Measurements from ENCODE around the gene P2RX2. TPM values are rescaled to one million over a fixed set of nuclear protein-coding genes. Genes with fewer than 3 reads are reported as not detected.

Gene P2RX2
- total and polyA plus RNA-seq, 2 experiments from 2014 or later, result 1.1 to 1.7 TPM

DNA sequence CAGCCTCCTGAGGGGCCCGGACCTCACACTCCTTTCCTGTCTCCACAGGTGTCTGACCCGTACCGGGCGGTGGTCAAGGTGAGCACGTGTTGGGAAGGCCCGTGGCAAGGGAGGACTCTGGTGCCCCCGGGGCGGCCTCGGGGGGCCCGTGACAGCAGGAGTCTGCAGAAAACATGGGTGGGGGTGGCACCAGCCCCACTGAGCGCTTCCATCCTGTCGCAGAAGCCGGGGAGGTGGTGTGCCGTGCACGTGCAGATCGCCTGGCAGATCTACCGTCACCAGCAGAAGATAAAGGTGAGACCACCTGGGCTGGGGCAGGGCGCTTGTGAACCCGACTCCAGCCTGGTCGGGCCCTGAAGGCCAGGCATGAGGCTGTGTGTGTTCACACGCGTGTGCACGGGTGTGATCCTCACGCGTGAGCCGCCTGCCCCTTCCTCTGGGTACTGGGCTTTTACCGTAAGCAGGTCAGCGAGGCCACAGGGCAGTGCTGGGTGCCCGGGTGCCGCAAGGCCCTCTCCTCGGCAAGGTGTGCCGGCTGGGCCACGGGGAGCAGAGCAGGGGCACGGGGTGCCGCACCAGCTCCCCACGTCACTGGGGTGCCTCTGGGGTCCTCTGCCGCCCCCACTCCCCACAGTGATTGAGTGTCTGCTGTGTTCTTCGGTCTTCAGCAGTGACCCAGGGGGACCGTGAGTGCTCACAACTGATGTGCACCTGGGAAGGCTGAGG, 44.1 kb upstream of the P2RX2 start (continued):
- TF ChIP-seq, protein P1, sequence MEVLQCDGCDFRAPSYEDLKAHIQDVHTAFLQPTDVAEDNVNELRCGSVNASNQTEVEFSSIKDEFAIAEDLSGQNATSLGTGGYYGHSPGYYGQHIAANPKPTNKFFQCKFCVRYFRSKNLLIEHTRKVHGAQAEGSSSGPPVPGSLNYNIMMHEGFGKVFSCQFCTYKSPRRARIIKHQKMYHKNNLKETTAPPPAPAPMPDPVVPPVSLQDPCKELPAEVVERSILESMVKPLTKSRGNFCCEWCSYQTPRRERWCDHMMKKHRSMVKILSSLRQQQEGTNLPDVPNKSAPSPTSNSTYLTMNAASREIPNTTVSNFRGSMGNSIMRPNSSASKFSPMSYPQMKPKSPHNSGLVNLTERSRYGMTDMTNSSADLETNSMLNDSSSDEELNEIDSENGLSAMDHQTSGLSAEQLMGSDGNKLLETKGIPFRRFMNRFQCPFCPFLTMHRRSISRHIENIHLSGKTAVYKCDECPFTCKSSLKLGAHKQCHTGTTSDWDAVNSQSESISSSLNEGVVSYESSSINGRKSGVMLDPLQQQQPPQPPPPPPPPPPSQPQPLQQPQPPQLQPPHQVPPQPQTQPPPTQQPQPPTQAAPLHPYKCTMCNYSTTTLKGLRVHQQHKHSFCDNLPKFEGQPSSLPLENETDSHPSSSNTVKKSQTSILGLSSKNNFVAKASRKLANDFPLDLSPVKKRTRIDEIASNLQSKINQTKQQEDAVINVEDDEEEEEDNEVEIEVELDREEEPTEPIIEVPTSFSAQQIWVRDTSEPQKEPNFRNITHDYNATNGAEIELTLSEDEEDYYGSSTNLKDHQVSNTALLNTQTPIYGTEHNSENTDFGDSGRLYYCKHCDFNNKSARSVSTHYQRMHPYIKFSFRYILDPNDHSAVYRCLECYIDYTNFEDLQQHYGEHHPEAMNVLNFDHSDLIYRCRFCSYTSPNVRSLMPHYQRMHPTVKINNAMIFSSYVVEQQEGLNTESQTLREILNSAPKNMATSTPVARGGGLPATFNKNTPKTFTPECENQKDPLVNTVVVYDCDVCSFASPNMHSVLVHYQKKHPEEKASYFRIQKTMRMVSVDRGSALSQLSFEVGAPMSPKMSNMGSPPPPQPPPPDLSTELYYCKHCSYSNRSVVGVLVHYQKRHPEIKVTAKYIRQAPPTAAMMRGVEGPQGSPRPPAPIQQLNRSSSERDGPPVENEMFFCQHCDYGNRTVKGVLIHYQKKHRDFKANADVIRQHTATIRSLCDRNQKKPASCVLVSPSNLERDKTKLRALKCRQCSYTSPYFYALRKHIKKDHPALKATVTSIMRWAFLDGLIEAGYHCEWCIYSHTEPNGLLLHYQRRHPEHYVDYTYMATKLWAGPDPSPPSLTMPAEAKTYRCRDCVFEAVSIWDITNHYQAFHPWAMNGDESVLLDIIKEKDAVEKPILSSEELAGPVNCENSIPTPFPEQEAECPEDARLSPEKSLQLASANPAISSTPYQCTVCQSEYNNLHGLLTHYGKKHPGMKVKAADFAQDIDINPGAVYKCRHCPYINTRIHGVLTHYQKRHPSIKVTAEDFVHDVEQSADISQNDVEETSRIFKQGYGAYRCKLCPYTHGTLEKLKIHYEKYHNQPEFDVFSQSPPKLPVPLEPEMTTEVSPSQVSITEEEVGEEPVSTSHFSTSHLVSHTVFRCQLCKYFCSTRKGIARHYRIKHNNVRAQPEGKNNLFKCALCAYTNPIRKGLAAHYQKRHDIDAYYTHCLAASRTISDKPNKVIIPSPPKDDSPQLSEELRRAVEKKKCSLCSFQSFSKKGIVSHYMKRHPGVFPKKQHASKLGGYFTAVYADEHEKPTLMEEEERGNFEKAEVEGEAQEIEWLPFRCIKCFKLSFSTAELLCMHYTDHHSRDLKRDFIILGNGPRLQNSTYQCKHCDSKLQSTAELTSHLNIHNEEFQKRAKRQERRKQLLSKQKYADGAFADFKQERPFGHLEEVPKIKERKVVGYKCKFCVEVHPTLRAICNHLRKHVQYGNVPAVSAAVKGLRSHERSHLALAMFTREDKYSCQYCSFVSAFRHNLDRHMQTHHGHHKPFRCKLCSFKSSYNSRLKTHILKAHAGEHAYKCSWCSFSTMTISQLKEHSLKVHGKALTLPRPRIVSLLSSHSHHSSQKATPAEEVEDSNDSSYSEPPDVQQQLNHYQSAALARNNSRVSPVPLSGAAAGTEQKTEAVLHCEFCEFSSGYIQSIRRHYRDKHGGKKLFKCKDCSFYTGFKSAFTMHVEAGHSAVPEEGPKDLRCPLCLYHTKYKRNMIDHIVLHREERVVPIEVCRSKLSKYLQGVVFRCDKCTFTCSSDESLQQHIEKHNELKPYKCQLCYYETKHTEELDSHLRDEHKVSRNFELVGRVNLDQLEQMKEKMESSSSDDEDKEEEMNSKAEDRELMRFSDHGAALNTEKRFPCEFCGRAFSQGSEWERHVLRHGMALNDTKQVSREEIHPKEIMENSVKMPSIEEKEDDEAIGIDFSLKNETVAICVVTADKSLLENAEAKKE (CRISPR knock-in tag; IDR thresholded peaks at IDR 0.05), result no peak

DNA sequence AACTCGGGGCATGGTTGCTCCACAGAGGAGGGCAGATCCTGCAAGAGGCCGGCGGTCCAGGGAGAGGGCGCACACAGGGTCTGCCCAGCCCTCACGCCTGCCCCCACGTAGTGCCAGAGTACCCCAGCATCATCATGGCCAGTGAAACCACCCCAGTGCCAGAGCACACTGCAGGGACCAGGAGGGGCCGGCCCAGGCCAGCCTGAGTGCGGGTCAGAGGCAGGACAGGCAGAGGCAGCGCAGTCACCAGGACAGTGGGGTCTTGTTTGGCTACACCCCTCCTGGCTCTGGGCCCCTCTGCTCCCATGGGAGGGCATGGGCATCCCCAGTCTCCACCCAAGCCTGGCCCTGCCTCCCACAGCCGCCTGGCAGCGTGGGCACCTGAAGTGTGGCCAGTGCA, 42.9 kb upstream of the P2RX2 start:
- no peaks in the 10 kb centered on the region for H3K79me2 ChIP-seq (replicated peaks; ENCODE audit: insufficient read depth)
- H3K27me3 ChIP-seq (ENCODE audit: insufficient read depth), result 0 out of 2 replicates have a peak, but pooled peaks cover 2% of the 10 kb centered on the region
- H3K36me3 ChIP-seq (ENCODE audit: insufficient read depth), result no peaks in the 10 kb centered on the region
- no peak for TF ChIP-seq EZH2phosphoT487 (IDR thresholded peaks at IDR 0.05; ENCODE audit: unreplicated experiment)
- H3K4me1 Mint-ChIP-seq, result peaks cover 3% of the 10 kb centered on the region; the same call in 1 of the 3 replicates
- H3K4me1 ChIP-seq (ENCODE audit: insufficient read depth), result no peaks in the 10 kb centered on the region
- H3K4me2 ChIP-seq, result no peak overlapping the region
- ATAC-seq (no peak), DNase-seq (ENCODE audit: low spot score) (no peak)
- no peak overlapping the region for H3K4me3 ChIP-seq
- no peaks in the 10 kb centered on the region for H3K9me2 ChIP-seq (ENCODE audit: insufficient read depth)
- H3K27ac Mint-ChIP-seq, result no peak overlapping the region
- H3K36me3 Mint-ChIP-seq (ENCODE audit: low read depth), result peaks cover 43% of the 10 kb centered on the region
- H3K9me3 Mint-ChIP-seq, result no peaks in the 10 kb centered on the region
- H3F3A ChIP-seq (replicated peaks; ENCODE audit: low read depth), result peaks cover 14% of the 10 kb centered on the region
- H3K27ac ChIP-seq (ENCODE audit: low read depth), result no peak overlapping the region
- no peak overlapping the region for H3K4me3 Mint-ChIP-seq
- H3K27me3 Mint-ChIP-seq (ENCODE audit: insufficient read depth, low read depth, poor library complexity), result peaks cover 28% of the 10 kb centered on the region
- no peak overlapping the region for H2AFZ ChIP-seq
- peaks cover 27% of the 10 kb centered on the region for H4K20me1 ChIP-seq (replicated peaks; ENCODE audit: insufficient read depth)

DNA sequence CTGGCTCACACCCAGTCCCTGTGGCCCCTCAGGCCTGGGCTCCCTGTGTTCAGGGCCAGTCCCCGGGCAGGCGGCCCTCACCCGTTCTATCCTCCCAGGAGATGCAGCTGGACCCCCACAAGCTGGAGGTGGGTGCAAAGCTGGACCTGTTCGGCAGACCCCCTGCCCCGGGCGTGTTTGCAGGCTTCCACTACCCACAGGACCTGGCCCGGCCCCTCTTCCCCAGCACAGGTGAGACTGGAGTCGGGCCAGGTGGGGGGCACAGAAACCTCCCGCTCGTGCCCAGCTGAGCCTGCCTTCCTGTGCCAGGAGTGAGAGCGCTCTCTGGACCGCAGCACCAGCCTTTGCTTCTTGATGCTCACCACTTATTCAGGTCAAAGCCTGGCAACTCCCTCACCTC, 41.9 kb upstream of the P2RX2 start:
- H3K4me1 Mint-ChIP-seq, result peaks cover 3% of the 10 kb centered on the region; the same call in 1 of the 3 replicates
- no peak for ATAC-seq
- Histone ChIP-seq H3K4me3 (no peak overlapping the region), H2AFZ (no peak overlapping the region), H3K27ac (ENCODE audit: low read depth) (no peak overlapping the region), H3F3A (replicated peaks; ENCODE audit: low read depth) (peaks cover 20% of the 10 kb centered on the region), H4K20me1 (replicated peaks; ENCODE audit: insufficient read depth) (peaks cover 27% of the 10 kb centered on the region), H3K27me3 (ENCODE audit: insufficient read depth) (0 out of 2 replicates have a peak, but pooled peaks cover 2% of the 10 kb centered on the region), H3K9me2 (ENCODE audit: insufficient read depth) (no peaks in the 10 kb centered on the region), H3K4me2 (no peak overlapping the region), H3K36me3 (ENCODE audit: insufficient read depth) (no peaks in the 10 kb centered on the region), H3K79me2 (replicated peaks; ENCODE audit: insufficient read depth) (no peaks in the 10 kb centered on the region), H3K4me1 (ENCODE audit: insufficient read depth) (no peaks in the 10 kb centered on the region)
- H3K4me3 Mint-ChIP-seq, result no peak overlapping the region
- H3K27ac Mint-ChIP-seq, result no peak overlapping the region
- no peaks in the 10 kb centered on the region for H3K9me3 Mint-ChIP-seq
- peaks cover 40% of the 10 kb centered on the region for H3K36me3 Mint-ChIP-seq (ENCODE audit: low read depth)
- DNase-seq (ENCODE audit: low spot score), result no peak
- H3K27me3 Mint-ChIP-seq (ENCODE audit: insufficient read depth, low read depth, poor library complexity), result peaks cover 27% of the 10 kb centered on the region
- TF ChIP-seq, protein P2, sequence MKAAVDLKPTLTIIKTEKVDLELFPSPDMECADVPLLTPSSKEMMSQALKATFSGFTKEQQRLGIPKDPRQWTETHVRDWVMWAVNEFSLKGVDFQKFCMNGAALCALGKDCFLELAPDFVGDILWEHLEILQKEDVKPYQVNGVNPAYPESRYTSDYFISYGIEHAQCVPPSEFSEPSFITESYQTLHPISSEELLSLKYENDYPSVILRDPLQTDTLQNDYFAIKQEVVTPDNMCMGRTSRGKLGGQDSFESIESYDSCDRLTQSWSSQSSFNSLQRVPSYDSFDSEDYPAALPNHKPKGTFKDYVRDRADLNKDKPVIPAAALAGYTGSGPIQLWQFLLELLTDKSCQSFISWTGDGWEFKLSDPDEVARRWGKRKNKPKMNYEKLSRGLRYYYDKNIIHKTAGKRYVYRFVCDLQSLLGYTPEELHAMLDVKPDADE (IDR thresholded peaks at IDR 0.05), result no peak
- no peak for TF ChIP-seq NANOG (IDR thresholded peaks at IDR 0.05; ENCODE audit: borderline replicate concordance)
